Loucy (cell line): ENCODE data around the gene TMEM150B.

Experiments
- CTCF ChIP-seq: fragments of 200-600 bp; sonication (generic); conservative IDR thresholded peaks from 2 replicates; pipeline ENCODE4 v1.5.1; 2014; ENCODE audit warnings: mild to moderate bottlenecking, antibody characterized with exemption, low read length
- EZH2phosphoT487 ChIP-seq: fragments of 200-600 bp; IDR thresholded peaks from 2 replicates; pipeline ENCODE4 v1.6.1; 2018; ENCODE audit warnings: antibody characterized with exemption, mild to moderate bottlenecking, moderate library complexity, borderline replicate concordance

GRCh38 chr19:55341595-55342531 is 16.7 kb upstream of the TMEM150B start:
- TF ChIP-seq CTCF (no peak), EZH2phosphoT487 (no peak)
